ENCODE data around the gene SYCP2.

The SYCP2 gene

GRCh38 chr20:59935457-59936185 lies 2.2 kb upstream of the SYCP2 start:
- no peak overlapping the region for H3K4me3 Mint-ChIP-seq
- H3K27ac Mint-ChIP-seq = no peak overlapping the region
- peaks cover 37% of the 10 kb centered on the region for H3K4me1 Mint-ChIP-seq (ENCODE audit: low read depth)
- no peaks in the 10 kb centered on the region for H3K27me3 Mint-ChIP-seq
- H3K36me3 Mint-ChIP-seq = peaks cover 2% of the 10 kb centered on the region
- H3K9me3 Mint-ChIP-seq (ENCODE audit: low read depth) = no peaks in the 10 kb centered on the region

GRCh38 chr20:59933849-59934585 lies 580 bp upstream of the SYCP2 start:
- H3K4me1 Mint-ChIP-seq (ENCODE audit: low read depth) = peaks cover 34% of the 10 kb centered on the region
- peak overlapping the region; percentile 80 for H3K4me3 Mint-ChIP-seq
- H3K9me3 Mint-ChIP-seq (ENCODE audit: low read depth) = no peaks in the 10 kb centered on the region
- no peaks in the 10 kb centered on the region for H3K27me3 Mint-ChIP-seq
- no peak overlapping the region for H3K27ac Mint-ChIP-seq
- peaks cover 2% of the 10 kb centered on the region for H3K36me3 Mint-ChIP-seq

GRCh38 chr20:59932616-59933295 lies 681 bp downstream of the SYCP2 start:
- H3K4me3 Mint-ChIP-seq = peak overlapping the region; percentile 68
- no peaks in the 10 kb centered on the region for H3K9me3 Mint-ChIP-seq (ENCODE audit: low read depth)
- peaks cover 2% of the 10 kb centered on the region for H3K36me3 Mint-ChIP-seq
- no peaks in the 10 kb centered on the region for H3K27me3 Mint-ChIP-seq
- H3K27ac Mint-ChIP-seq = no peak overlapping the region
- peaks cover 22% of the 10 kb centered on the region for H3K4me1 Mint-ChIP-seq (ENCODE audit: low read depth)

GRCh38 chr20:59931511-59932312 lies 1.7 kb downstream of the SYCP2 start:
- H3K27me3 Mint-ChIP-seq = no peaks in the 10 kb centered on the region
- H3K36me3 Mint-ChIP-seq = peaks cover 2% of the 10 kb centered on the region
- peaks cover 14% of the 10 kb centered on the region for H3K4me1 Mint-ChIP-seq (ENCODE audit: low read depth)
- H3K9me3 Mint-ChIP-seq (ENCODE audit: low read depth) = no peaks in the 10 kb centered on the region
- H3K27ac Mint-ChIP-seq = peak overlapping the region; percentile 90
- peak overlapping the region; percentile 80 for H3K4me3 Mint-ChIP-seq

- Mint-ChIP-seq H3K27me3 (peaks cover 2% of the 10 kb centered on the region), H3K4me3 (no peak overlapping the region), H3K9me3 (ENCODE audit: low read depth) (no peaks in the 10 kb centered on the region), H3K4me1 (ENCODE audit: low read depth) (no peaks in the 10 kb centered on the region), H3K36me3 (no peaks in the 10 kb centered on the region), H3K27ac (no peak overlapping the region)
These were observed 7.5 kb downstream of the SYCP2 start for GRCh38 chr20:59925899-59926298.

- no peak overlapping the region for H3K27ac Mint-ChIP-seq
- peaks cover 2% of the 10 kb centered on the region for H3K27me3 Mint-ChIP-seq
- no peak overlapping the region for H3K4me3 Mint-ChIP-seq
- peaks cover under 1% of the 10 kb centered on the region for H3K36me3 Mint-ChIP-seq
- H3K9me3 Mint-ChIP-seq (ENCODE audit: low read depth) = no peaks in the 10 kb centered on the region
- no peaks in the 10 kb centered on the region for H3K4me1 Mint-ChIP-seq (ENCODE audit: low read depth)
These were observed 8.1 kb downstream of the SYCP2 start for GRCh38 chr20:59925359-59925758.

GRCh38 chr20:59923514-59923913 lies 9.9 kb downstream of the SYCP2 start:
- H3K9me3 Mint-ChIP-seq (ENCODE audit: low read depth) = no peaks in the 10 kb centered on the region
- peaks cover 2% of the 10 kb centered on the region for H3K36me3 Mint-ChIP-seq
- H3K27me3 Mint-ChIP-seq = peaks cover 2% of the 10 kb centered on the region

GRCh38 chr20:59920944-59921343 lies 12.5 kb downstream of the SYCP2 start:
- Mint-ChIP-seq H3K4me1 (ENCODE audit: low read depth) (no peaks in the 10 kb centered on the region), H3K36me3 (peaks cover 2% of the 10 kb centered on the region), H3K9me3 (ENCODE audit: low read depth) (no peaks in the 10 kb centered on the region), H3K27me3 (peaks cover 2% of the 10 kb centered on the region), H3K4me3 (no peak overlapping the region), H3K27ac (no peak overlapping the region)

More at GRCh38 chr20:59923514-59923913, 9.9 kb downstream of the SYCP2 start:
- H3K4me3 Mint-ChIP-seq = no peak overlapping the region
- no peak overlapping the region for H3K27ac Mint-ChIP-seq
- no peaks in the 10 kb centered on the region for H3K4me1 Mint-ChIP-seq (ENCODE audit: low read depth)

- no peak overlapping the region for H3K4me3 Mint-ChIP-seq
- H3K27me3 Mint-ChIP-seq = peaks cover under 1% of the 10 kb centered on the region
- H3K4me1 Mint-ChIP-seq (ENCODE audit: low read depth) = no peaks in the 10 kb centered on the region
- peaks cover 1% of the 10 kb centered on the region for H3K36me3 Mint-ChIP-seq
- no peaks in the 10 kb centered on the region for H3K9me3 Mint-ChIP-seq (ENCODE audit: low read depth)
- no peak overlapping the region for H3K27ac Mint-ChIP-seq
These were observed 20.8 kb downstream of the SYCP2 start for GRCh38 chr20:59912609-59913008.

- Mint-ChIP-seq H3K4me1 (ENCODE audit: low read depth) (no peaks in the 10 kb centered on the region), H3K27me3 (peaks cover 1% of the 10 kb centered on the region)
These were observed 22.4 kb downstream of the SYCP2 start for GRCh38 chr20:59911041-59911440.

GRCh38 chr20:59908855-59909254 lies 24.6 kb downstream of the SYCP2 start:
- H3K36me3 Mint-ChIP-seq = peaks cover 2% of the 10 kb centered on the region
- no peaks in the 10 kb centered on the region for H3K4me1 Mint-ChIP-seq (ENCODE audit: low read depth)
- H3K27ac Mint-ChIP-seq = no peak overlapping the region
- H3K9me3 Mint-ChIP-seq (ENCODE audit: low read depth) = no peaks in the 10 kb centered on the region
- no peak overlapping the region for H3K4me3 Mint-ChIP-seq
- H3K27me3 Mint-ChIP-seq = peaks cover 1% of the 10 kb centered on the region

More at GRCh38 chr20:59911041-59911440, 22.4 kb downstream of the SYCP2 start:
- Mint-ChIP-seq H3K36me3 (peaks cover 2% of the 10 kb centered on the region), H3K27ac (no peak overlapping the region), H3K9me3 (ENCODE audit: low read depth) (no peaks in the 10 kb centered on the region), H3K4me3 (no peak overlapping the region)

GRCh38 chr20:59903621-59904020 lies 29.8 kb downstream of the SYCP2 start:
- Mint-ChIP-seq H3K9me3 (ENCODE audit: low read depth) (no peaks in the 10 kb centered on the region), H3K36me3 (peaks cover 9% of the 10 kb centered on the region), H3K27ac (no peak overlapping the region), H3K4me1 (ENCODE audit: low read depth) (no peaks in the 10 kb centered on the region), H3K27me3 (peaks cover 1% of the 10 kb centered on the region), H3K4me3 (no peak overlapping the region)

- peaks cover 8% of the 10 kb centered on the region for H3K36me3 Mint-ChIP-seq
- H3K4me1 Mint-ChIP-seq (ENCODE audit: low read depth) = no peaks in the 10 kb centered on the region
- H3K27me3 Mint-ChIP-seq = no peaks in the 10 kb centered on the region
- H3K27ac Mint-ChIP-seq = no peak overlapping the region
- H3K9me3 Mint-ChIP-seq (ENCODE audit: low read depth) = no peaks in the 10 kb centered on the region
- no peak overlapping the region for H3K4me3 Mint-ChIP-seq
These were observed 31.0 kb downstream of the SYCP2 start for GRCh38 chr20:59902470-59902869.

GRCh38 chr20:59895908-59896307 lies 37.5 kb downstream of the SYCP2 start:
- Mint-ChIP-seq H3K4me3 (no peak overlapping the region), H3K27ac (no peak overlapping the region), H3K4me1 (ENCODE audit: low read depth) (peaks cover 3% of the 10 kb centered on the region), H3K9me3 (ENCODE audit: low read depth) (no peaks in the 10 kb centered on the region), H3K36me3 (peaks cover 8% of the 10 kb centered on the region), H3K27me3 (no peaks in the 10 kb centered on the region)

Data from activated naive CD8-positive, alpha-beta T cell (primary cell).